Transverse colon (tissue), 4 donors: Measurements from ENCODE around the gene PID1. TPM values are rescaled to one million over a fixed set of nuclear protein-coding genes. Genes with fewer than 3 reads are reported as not detected.

ENCODE experiments used
- DNase-seq: peaks from one replicate; pipeline ENCODE4 v3.0.0-alpha.2; 2019
- H3K27ac ChIP-seq, 4 donors: fragments of 200-600 bp; sonication (generic); 2 replicates each; pipeline ENCODE4 v1.5.1; 2016 to 2018; ENCODE audit warnings: inconsistent platforms in 4 of 4
- H3K27me3 ChIP-seq: fragments of 200-600 bp; sonication (generic); 2 replicates; pipeline ENCODE4 v1.5.1; 2017; ENCODE audit warnings: inconsistent platforms
- H3K36me3 ChIP-seq, 4 donors: fragments of 200-600 bp; sonication (generic); 2 replicates each; pipeline ENCODE4 v1.5.1; 2017 to 2019; ENCODE audit warnings: inconsistent platforms in 4 of 4
- H3K4me1 ChIP-seq, 4 donors: fragments of 200-600 bp; sonication (generic); 2 replicates each; pipeline ENCODE4 v1.5.1; 2017 to 2020; ENCODE audit warnings: inconsistent platforms in 4 of 4
- H3K4me3 ChIP-seq, 4 donors: fragments of 200-600 bp; sonication (generic); 1 replicate in 1 of 4; 2 replicates in 3 of 4; pipeline versions ENCODE4 v1.5.1 to v1.6.1; 2017 to 2019; ENCODE audit warnings: inconsistent platforms in 4 of 4
- H3K9me3 ChIP-seq, 2 donors: fragments of 200-600 bp; sonication (generic); 2 replicates each; pipeline ENCODE4 v1.5.1; 2017 to 2019; ENCODE audit warnings: inconsistent platforms in 2 of 2
- EP300 ChIP-seq: sonication (generic); formaldehyde crosslinking; IDR thresholded peaks from one replicate; pipeline ENCODE4 v1.6.1; 2017; ENCODE audit warnings: antibody characterized with exemption, low read depth
- POLR2A ChIP-seq: fragments of 450-650 bp; IDR thresholded peaks from one replicate; pipeline ENCODE4 v1.6.1; 2016; ENCODE audit warnings: antibody characterized with exemption, mild to moderate bottlenecking, moderate library complexity
- POLR2AphosphoS5 ChIP-seq, 3 donors: sonication (generic); formaldehyde crosslinking; IDR thresholded peaks; one replicate each; pipeline ENCODE4 v1.6.1; 2016; ENCODE audit warnings: antibody characterized with exemption in 3 of 3
- WGBS, 2 donors: methylation state at CpG; one replicate each; pipeline ENCODE4 v1.1.5; 2018; ENCODE audit warnings: low coverage in 1 of 2; 5-methylcytosine and 5-hydroxymethylcytosine counted together
- in situ Hi-C, 4 donors: fragments of 200-750 bp; cut with MboI; loops; one replicate each; pipeline versions ENCODE4 v1.15.0 to v1.15.1; 2017; ENCODE audit warnings: low sequenced_read_pairs in 3 of 4, low pct_ligation_motif_present in 1 of 4, low pct_unique_long_range_greater_than_20kb in 1 of 4
- intact Hi-C: fragments of 100-400 bp; cut with DNase I; formaldehyde crosslinking; loops from one replicate; pipeline ENCODE4 v1.15.1; 2023; ENCODE audit warnings: low total_unique reads
- total RNA-seq, 4 donors: library from RNA; depleted of rRNA; stranded (reverse); fragments of >200 nt; gene quantifications; one replicate each; pipeline ENCODE4 v1.1.0, GENCODE V29; 2016
- TF ChIP-seq, protein P1 (sequence below), 5 experiments: fragments of 200-600 bp in 3 of 5; fragments of 450-650 bp in 2 of 5; sonication (generic) in 3 of 5; IDR thresholded peaks; 1 replicate in 2 of 5; 2 replicates in 3 of 5; pipeline ENCODE4 v1.5.1; 2016 to 2017; ENCODE audit warnings: antibody characterized with exemption in 5 of 5, inconsistent platforms in 3 of 5, mild to moderate bottlenecking in 2 of 5, moderate library complexity in 1 of 5

PID1 gene
- total RNA-seq, 4 donors from 2014 or later, result 21.6 to 54.6 (median 27.9) TPM

DNA sequence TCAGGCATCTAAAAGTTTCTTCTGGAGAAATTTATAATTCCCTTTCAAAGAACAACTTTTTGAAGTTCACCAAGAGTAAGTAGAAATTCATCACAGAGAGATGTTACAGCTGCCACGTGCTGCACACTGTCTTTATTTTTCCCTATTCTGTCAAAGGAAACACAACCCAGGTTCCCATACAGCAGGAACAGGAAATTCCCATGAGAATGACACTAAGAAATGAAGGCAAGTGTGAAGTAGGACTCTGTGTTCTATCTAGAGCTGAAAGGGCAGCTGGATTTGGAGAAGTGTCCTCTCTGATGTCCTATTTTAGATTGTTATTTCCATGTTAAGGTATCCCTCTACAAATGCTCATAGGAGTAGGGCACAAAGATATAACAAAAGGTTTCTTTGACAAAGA, 58.8 kb downstream of the PID1 start:
- H3K9me3 ChIP-seq, result no peaks in the 10 kb centered on the region
- no peak for DNase-seq
- intact Hi-C loops (no loop called here), in situ Hi-C loops (no loop called here)
- no peaks in the 10 kb centered on the region for H3K27me3 ChIP-seq
- TF ChIP-seq EP300, result no peak
- H3K4me1 ChIP-seq, result no peaks in the 10 kb centered on the region
- no peaks in the 10 kb centered on the region for H3K36me3 ChIP-seq
- H3K4me3 ChIP-seq, result no peak overlapping the region
- no peak overlapping the region for H3K27ac ChIP-seq
- WGBS, 2 donors, result 0% methylated on average over 1 of the region's 1 CpG

DNA sequence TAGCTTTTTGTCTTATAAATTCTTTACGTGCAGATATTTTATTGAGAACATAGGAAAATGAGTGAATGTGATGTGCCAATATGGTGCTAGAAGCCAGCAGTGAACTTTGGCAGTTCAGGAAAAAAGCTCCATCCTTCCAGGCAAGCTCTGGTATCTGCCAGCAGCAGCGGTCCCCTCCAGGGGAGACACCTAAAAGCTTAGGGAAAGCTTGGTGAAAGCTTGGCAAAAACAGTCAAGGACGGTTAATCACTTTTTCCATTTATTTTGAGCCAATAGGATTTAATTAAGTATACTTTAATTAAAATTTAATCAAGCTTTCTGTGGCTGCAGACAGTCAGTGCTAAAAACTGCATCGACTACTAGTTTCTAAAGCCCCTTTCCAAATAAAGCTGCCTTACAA, 60.4 kb downstream of the PID1 start:
- in situ Hi-C loops (no loop called here), intact Hi-C loops (no loop called here)
- Histone ChIP-seq H3K9me3 (no peaks in the 10 kb centered on the region), H3K4me1 (no peaks in the 10 kb centered on the region), H3K27ac (no peak overlapping the region), H3K36me3 (no peaks in the 10 kb centered on the region), H3K4me3 (no peak overlapping the region), H3K27me3 (no peaks in the 10 kb centered on the region)
- TF ChIP-seq, protein P1, sequence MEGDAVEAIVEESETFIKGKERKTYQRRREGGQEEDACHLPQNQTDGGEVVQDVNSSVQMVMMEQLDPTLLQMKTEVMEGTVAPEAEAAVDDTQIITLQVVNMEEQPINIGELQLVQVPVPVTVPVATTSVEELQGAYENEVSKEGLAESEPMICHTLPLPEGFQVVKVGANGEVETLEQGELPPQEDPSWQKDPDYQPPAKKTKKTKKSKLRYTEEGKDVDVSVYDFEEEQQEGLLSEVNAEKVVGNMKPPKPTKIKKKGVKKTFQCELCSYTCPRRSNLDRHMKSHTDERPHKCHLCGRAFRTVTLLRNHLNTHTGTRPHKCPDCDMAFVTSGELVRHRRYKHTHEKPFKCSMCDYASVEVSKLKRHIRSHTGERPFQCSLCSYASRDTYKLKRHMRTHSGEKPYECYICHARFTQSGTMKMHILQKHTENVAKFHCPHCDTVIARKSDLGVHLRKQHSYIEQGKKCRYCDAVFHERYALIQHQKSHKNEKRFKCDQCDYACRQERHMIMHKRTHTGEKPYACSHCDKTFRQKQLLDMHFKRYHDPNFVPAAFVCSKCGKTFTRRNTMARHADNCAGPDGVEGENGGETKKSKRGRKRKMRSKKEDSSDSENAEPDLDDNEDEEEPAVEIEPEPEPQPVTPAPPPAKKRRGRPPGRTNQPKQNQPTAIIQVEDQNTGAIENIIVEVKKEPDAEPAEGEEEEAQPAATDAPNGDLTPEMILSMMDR (IDR thresholded peaks at IDR 0.05), result no peak
- no peak for TF ChIP-seq EP300
- no peak for TF ChIP-seq POLR2AphosphoS5 (IDR thresholded peaks at IDR 0.05)
- no peak for TF ChIP-seq POLR2A
- no peak for DNase-seq
- 85 to 89% methylated on average over 4 of the region's 4 CpGs for WGBS, 2 donors

DNA sequence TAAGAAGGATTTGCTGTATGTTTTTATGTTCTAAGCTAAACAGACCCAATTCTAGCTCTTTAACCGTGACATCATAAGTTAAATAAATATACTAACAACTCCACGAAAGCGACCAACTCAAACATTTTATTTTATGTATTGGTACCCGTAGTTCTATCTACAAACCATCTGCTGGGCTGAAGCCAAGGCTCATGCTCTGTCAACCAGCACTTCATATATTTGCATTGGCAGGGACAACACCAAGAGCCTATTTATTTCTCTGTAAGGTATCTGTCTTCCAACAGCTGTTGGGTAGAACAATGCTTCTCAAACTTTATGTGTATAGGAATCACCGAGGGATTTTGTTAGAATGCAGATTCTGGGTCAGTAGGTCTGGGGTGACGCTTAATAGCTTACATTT, 64.5 kb downstream of the PID1 start:
- in situ Hi-C loops, result no loop called here
- 52 to 63% methylated on average over 5 to 6 of the region's 6 CpGs for WGBS, 2 donors
- DNase-seq, result peak; percentile 14

DNA sequence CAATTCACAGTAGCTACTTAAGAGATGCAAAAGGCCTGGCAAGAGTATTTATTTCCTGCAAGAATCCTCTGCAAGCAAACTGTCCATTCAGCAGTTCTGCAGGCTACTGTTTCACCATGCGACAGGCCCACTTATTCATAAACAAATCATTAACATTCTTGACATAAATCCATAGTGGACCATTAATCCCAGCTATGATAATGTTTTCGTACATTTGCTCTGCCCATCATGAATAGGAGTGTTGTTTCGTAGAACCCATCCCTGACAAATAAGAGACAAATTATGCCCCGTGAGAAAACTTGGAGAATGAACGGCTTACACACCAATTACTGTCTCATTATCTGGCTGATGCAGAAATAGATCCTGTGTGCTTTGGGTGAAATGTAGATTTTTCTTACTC, 65.4 kb downstream of the PID1 start:
- H3K27ac ChIP-seq, result no peak overlapping the region
- no peaks in the 10 kb centered on the region for H3K4me1 ChIP-seq
- H3K27me3 ChIP-seq, result no peaks in the 10 kb centered on the region
- intact Hi-C loops, result no loop called here
- no peaks in the 10 kb centered on the region for H3K36me3 ChIP-seq
- no peaks in the 10 kb centered on the region for H3K9me3 ChIP-seq
- no peak for TF ChIP-seq POLR2AphosphoS5 (IDR thresholded peaks at IDR 0.05)
- no peak for TF ChIP-seq EP300
- TF ChIP-seq POLR2A, result no peak
- TF ChIP-seq, protein P1 (IDR thresholded peaks at IDR 0.05), result no peak
- 74 to 82% methylated on average over 5 of the region's 5 CpGs for WGBS, 2 donors
- no peak for DNase-seq
- in situ Hi-C loops, result no loop called here
- H3K4me3 ChIP-seq, result no peak overlapping the region

More for the DNA sequence above, 64.5 kb downstream of the PID1 start:
- Histone ChIP-seq H3K9me3 (no peaks in the 10 kb centered on the region), H3K4me3 (no peak overlapping the region), H3K27me3 (no peaks in the 10 kb centered on the region), H3K36me3 (no peaks in the 10 kb centered on the region), H3K4me1 (no peaks in the 10 kb centered on the region), H3K27ac (no peak overlapping the region)
- intact Hi-C loops, result no loop called here
- TF ChIP-seq, protein P1 (IDR thresholded peaks at IDR 0.05), result no peak
- TF ChIP-seq EP300, result no peak
- TF ChIP-seq POLR2AphosphoS5 (IDR thresholded peaks at IDR 0.05), result no peak
- no peak for TF ChIP-seq POLR2A

DNA sequence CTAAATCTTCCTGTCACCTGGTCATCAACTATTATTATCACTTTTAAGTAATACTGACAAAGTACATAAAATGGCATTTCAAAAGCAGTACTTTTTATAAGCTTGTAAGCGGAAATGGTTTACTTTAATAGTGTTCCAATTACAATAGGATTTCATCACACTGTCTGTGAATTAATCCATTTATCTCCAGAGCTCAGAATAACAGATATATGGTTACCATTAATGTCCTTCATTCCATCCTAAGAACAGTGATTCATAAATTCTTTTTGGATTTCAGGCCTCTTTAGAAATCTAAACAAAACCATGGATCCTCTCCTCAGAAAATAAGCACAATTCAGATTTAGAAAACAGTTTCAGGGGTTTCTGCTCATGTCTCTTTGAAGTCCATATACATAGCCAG, 68.4 kb downstream of the PID1 start:
- TF ChIP-seq POLR2AphosphoS5 (IDR thresholded peaks at IDR 0.05) (no peak), EP300 (no peak), POLR2A (no peak)
- TF ChIP-seq, protein P1 (IDR thresholded peaks at IDR 0.05), result no peak
- H3K27me3 ChIP-seq, result no peaks in the 10 kb centered on the region
- intact Hi-C loops, result no loop called here
- no peak overlapping the region for H3K4me3 ChIP-seq
- H3K27ac ChIP-seq, result no peak overlapping the region
- H3K36me3 ChIP-seq, result no peaks in the 10 kb centered on the region
- 82 to 96% methylated on average over 1 of the region's 1 CpG for WGBS, 2 donors
- in situ Hi-C loops, result no loop called here
- H3K9me3 ChIP-seq, result no peaks in the 10 kb centered on the region
- DNase-seq, result no peak
- H3K4me1 ChIP-seq, result no peaks in the 10 kb centered on the region
